ENCODE measurements around the gene PLSCR3. TPM values are rescaled to one million over a fixed set of nuclear protein-coding genes. Genes with fewer than 3 reads are reported as not detected.

The PLSCR3 gene
- total RNA-seq, 1 experiment from 2014 or later, result 39.8 TPM

GRCh38 chr17:7348478-7349242, 45.7 kb downstream of the PLSCR3 start:
- peaks cover 25% of the 10 kb centered on the region for H3K4me1 ChIP-seq (ENCODE audit: low read length)
- no peaks in the 10 kb centered on the region for H3K36me3 ChIP-seq (ENCODE audit: insufficient read depth, low read length)
- no peak overlapping the region for H3K27ac ChIP-seq (ENCODE audit: low read length)

GRCh38 chr17:7347630-7348477, 46.5 kb downstream of the PLSCR3 start:
- H3K27ac ChIP-seq (ENCODE audit: low read length), result no peak overlapping the region
- H3K9me2 ChIP-seq (replicated peaks; ENCODE audit: insufficient read depth, low read length), result no peaks in the 10 kb centered on the region
- H3K4me3 ChIP-seq (ENCODE audit: low read length), result no peak overlapping the region
- no peaks in the 10 kb centered on the region for H3K9me3 ChIP-seq (ENCODE audit: low read length)
- no peak overlapping the region for H2AFZ ChIP-seq (ENCODE audit: low read length)
- no peaks in the 10 kb centered on the region for H3K36me3 ChIP-seq (ENCODE audit: insufficient read depth, low read length)
- H4K20me1 ChIP-seq (ENCODE audit: insufficient read depth, low read depth, low read length), result no peaks in the 10 kb centered on the region
- peaks cover 24% of the 10 kb centered on the region for H3K4me1 ChIP-seq (ENCODE audit: low read length)
- no peaks in the 10 kb centered on the region for H3K27me3 ChIP-seq (ENCODE audit: low read length)
- no peak overlapping the region for H3K9ac ChIP-seq (ENCODE audit: low read length)
- no peak for DNase-seq
- H3K79me2 ChIP-seq (ENCODE audit: low read length), result no peaks in the 10 kb centered on the region
- no peak overlapping the region for H3K4me2 ChIP-seq (ENCODE audit: low read depth, low read length, poor library complexity, severe bottlenecking)

More at GRCh38 chr17:7348478-7349242, 45.7 kb downstream of the PLSCR3 start:
- H3K9me2 ChIP-seq (replicated peaks; ENCODE audit: insufficient read depth, low read length), result no peaks in the 10 kb centered on the region
- no peaks in the 10 kb centered on the region for H4K20me1 ChIP-seq (ENCODE audit: insufficient read depth, low read depth, low read length)
- H3K4me2 ChIP-seq (ENCODE audit: low read depth, low read length, poor library complexity, severe bottlenecking), result no peak overlapping the region
- H3K27me3 ChIP-seq (ENCODE audit: low read length), result no peaks in the 10 kb centered on the region
- DNase-seq, result no peak
- no peaks in the 10 kb centered on the region for H3K79me2 ChIP-seq (ENCODE audit: low read length)
- H2AFZ ChIP-seq (ENCODE audit: low read length), result no peak overlapping the region
- H3K9me3 ChIP-seq (ENCODE audit: low read length), result no peaks in the 10 kb centered on the region
- no peak overlapping the region for H3K4me3 ChIP-seq (ENCODE audit: low read length)
- no peak overlapping the region for H3K9ac ChIP-seq (ENCODE audit: low read length)

- Histone ChIP-seq H3K4me1 (ENCODE audit: low read length) (peaks cover 16% of the 10 kb centered on the region), H3K4me3 (ENCODE audit: low read length) (no peak overlapping the region), H3K27me3 (ENCODE audit: low read length) (no peaks in the 10 kb centered on the region), H3K79me2 (ENCODE audit: low read length) (no peaks in the 10 kb centered on the region), H3K9ac (ENCODE audit: low read length) (no peak overlapping the region), H2AFZ (ENCODE audit: low read length) (no peak overlapping the region), H3K9me3 (ENCODE audit: low read length) (no peaks in the 10 kb centered on the region), H3K4me2 (ENCODE audit: low read depth, low read length, poor library complexity, severe bottlenecking) (no peak overlapping the region), H3K9me2 (replicated peaks; ENCODE audit: insufficient read depth, low read length) (no peaks in the 10 kb centered on the region), H3K36me3 (ENCODE audit: insufficient read depth, low read length) (no peaks in the 10 kb centered on the region), H4K20me1 (ENCODE audit: insufficient read depth, low read depth, low read length) (no peaks in the 10 kb centered on the region), H3K27ac (ENCODE audit: low read length) (no peak overlapping the region)
- no peak for DNase-seq
Observed at GRCh38 chr17:7346761-7347614, 47.3 kb downstream of the PLSCR3 start.

GRCh38 chr17:7343250-7343649, 51.1 kb downstream of the PLSCR3 start:
- Histone ChIP-seq H4K20me1 (ENCODE audit: insufficient read depth, low read depth, low read length) (no peaks in the 10 kb centered on the region), H3K9me2 (replicated peaks; ENCODE audit: insufficient read depth, low read length) (no peaks in the 10 kb centered on the region), H3K4me1 (ENCODE audit: low read length) (no peaks in the 10 kb centered on the region), H3K9ac (ENCODE audit: low read length) (no peak overlapping the region), H3K27ac (ENCODE audit: low read length) (no peak overlapping the region), H3K4me3 (ENCODE audit: low read length) (no peak overlapping the region), H3K4me2 (ENCODE audit: low read depth, low read length, poor library complexity, severe bottlenecking) (no peak overlapping the region), H3K36me3 (ENCODE audit: insufficient read depth, low read length) (no peaks in the 10 kb centered on the region), H2AFZ (ENCODE audit: low read length) (no peak overlapping the region), H3K79me2 (ENCODE audit: low read length) (no peaks in the 10 kb centered on the region), H3K9me3 (ENCODE audit: low read length) (no peaks in the 10 kb centered on the region), H3K27me3 (ENCODE audit: low read length) (no peaks in the 10 kb centered on the region)
- DNase-seq, result no peak

GRCh38 chr17:7341842-7342241, 52.5 kb downstream of the PLSCR3 start:
- Histone ChIP-seq H3K79me2 (ENCODE audit: low read length) (peaks cover 8% of the 10 kb centered on the region; the same call in 1 of the 2 replicates), H4K20me1 (ENCODE audit: insufficient read depth, low read depth, low read length) (no peaks in the 10 kb centered on the region), H3K9ac (ENCODE audit: low read length) (no peak overlapping the region), H3K27me3 (ENCODE audit: low read length) (no peaks in the 10 kb centered on the region), H2AFZ (ENCODE audit: low read length) (no peak overlapping the region), H3K4me2 (ENCODE audit: low read depth, low read length, poor library complexity, severe bottlenecking) (no peak overlapping the region), H3K4me3 (ENCODE audit: low read length) (no peak overlapping the region), H3K4me1 (ENCODE audit: low read length) (peaks cover 11% of the 10 kb centered on the region), H3K27ac (ENCODE audit: low read length) (no peak overlapping the region), H3K9me2 (replicated peaks; ENCODE audit: insufficient read depth, low read length) (no peaks in the 10 kb centered on the region), H3K36me3 (ENCODE audit: insufficient read depth, low read length) (no peaks in the 10 kb centered on the region), H3K9me3 (ENCODE audit: low read length) (no peaks in the 10 kb centered on the region)
- no peak for DNase-seq

GRCh38 chr17:7340179-7340578, 54.1 kb downstream of the PLSCR3 start:
- peaks cover 27% of the 10 kb centered on the region for H3K4me1 ChIP-seq (ENCODE audit: low read length)
- no peaks in the 10 kb centered on the region for H4K20me1 ChIP-seq (ENCODE audit: insufficient read depth, low read depth, low read length)
- no peak overlapping the region for H3K27ac ChIP-seq (ENCODE audit: low read length)
- no peak overlapping the region for H3K4me3 ChIP-seq (ENCODE audit: low read length)
- no peaks in the 10 kb centered on the region for H3K27me3 ChIP-seq (ENCODE audit: low read length)
- no peaks in the 10 kb centered on the region for H3K9me3 ChIP-seq (ENCODE audit: low read length)
- no peaks in the 10 kb centered on the region for H3K36me3 ChIP-seq (ENCODE audit: insufficient read depth, low read length)
- no peak overlapping the region for H2AFZ ChIP-seq (ENCODE audit: low read length)
- no peak overlapping the region for H3K4me2 ChIP-seq (ENCODE audit: low read depth, low read length, poor library complexity, severe bottlenecking)
- DNase-seq, result no peak
- H3K9ac ChIP-seq (ENCODE audit: low read length), result no peak overlapping the region
- H3K9me2 ChIP-seq (replicated peaks; ENCODE audit: insufficient read depth, low read length), result no peaks in the 10 kb centered on the region
- H3K79me2 ChIP-seq (ENCODE audit: low read length), result peaks cover 14% of the 10 kb centered on the region

Measured in Karpas-422 (cell line).